PFSK-1 (cell line): ENCODE measurements around the gene SLX9.

Experiments used
- REST ChIP-seq, 2 experiments: IDR thresholded peaks; 2 replicates each; pipeline versions ENCODE4 v1.6.1 to v1.8.0; 2011 to 2012; ENCODE audit warnings: low read depth in 2 of 2, low read length in 2 of 2, control low read depth in 1 of 2, inconsistent platforms in 1 of 2, mild to moderate bottlenecking in 1 of 2, moderate library complexity in 1 of 2; ENCODE audit not compliant: insufficient read depth in 1 of 2
- SIN3A ChIP-seq: IDR thresholded peaks from 2 replicates; pipeline ENCODE4 v1.6.1; 2012; ENCODE audit warnings: mild to moderate bottlenecking, low read length, moderate library complexity, borderline replicate concordance; ENCODE audit not compliant: insufficient read depth

GRCh38 chr21:44935533-44935927 is 4.3 kb upstream of the SLX9 start:
- TF ChIP-seq REST (IDR thresholded peaks at IDR 0.05; ENCODE audit: insufficient read depth in 1 of 2, low read depth in 2 of 2, low read length in 2 of 2) (no peak), SIN3A (no peak)
